Transverse colon (tissue), 4 donors: Measurements from ENCODE around the gene SLC26A6. TPM values are rescaled to one million over a fixed set of nuclear protein-coding genes. Genes with fewer than 3 reads are reported as not detected.

ENCODE experiments used
- DNase-seq: peaks from one replicate; pipeline ENCODE4 v3.0.0-alpha.2; 2019
- H3K27ac ChIP-seq, 4 donors: fragments of 200-600 bp; sonication (generic); 2 replicates each; pipeline ENCODE4 v1.5.1; 2016 to 2018; ENCODE audit warnings: inconsistent platforms in 4 of 4
- H3K27me3 ChIP-seq: fragments of 200-600 bp; sonication (generic); 2 replicates; pipeline ENCODE4 v1.5.1; 2017; ENCODE audit warnings: inconsistent platforms
- H3K36me3 ChIP-seq, 4 donors: fragments of 200-600 bp; sonication (generic); 2 replicates each; pipeline ENCODE4 v1.5.1; 2017 to 2019; ENCODE audit warnings: inconsistent platforms in 4 of 4
- H3K4me1 ChIP-seq, 4 donors: fragments of 200-600 bp; sonication (generic); 2 replicates each; pipeline ENCODE4 v1.5.1; 2017 to 2020; ENCODE audit warnings: inconsistent platforms in 4 of 4
- H3K4me3 ChIP-seq, 4 donors: fragments of 200-600 bp; sonication (generic); 1 replicate in 1 of 4; 2 replicates in 3 of 4; pipeline versions ENCODE4 v1.5.1 to v1.6.1; 2017 to 2019; ENCODE audit warnings: inconsistent platforms in 4 of 4
- H3K9me3 ChIP-seq, 2 donors: fragments of 200-600 bp; sonication (generic); 2 replicates each; pipeline ENCODE4 v1.5.1; 2017 to 2019; ENCODE audit warnings: inconsistent platforms in 2 of 2
- CTCF ChIP-seq, 5 experiments: fragments of 200-600 bp in 3 of 5; fragments of 450-650 bp in 2 of 5; sonication (generic) in 3 of 5; IDR thresholded peaks; 1 replicate in 2 of 5; 2 replicates in 3 of 5; pipeline ENCODE4 v1.5.1; 2016 to 2017; ENCODE audit warnings: antibody characterized with exemption in 5 of 5, inconsistent platforms in 3 of 5, mild to moderate bottlenecking in 2 of 5, moderate library complexity in 1 of 5
- EP300 ChIP-seq: sonication (generic); formaldehyde crosslinking; IDR thresholded peaks from one replicate; pipeline ENCODE4 v1.6.1; 2017; ENCODE audit warnings: antibody characterized with exemption, low read depth
- POLR2A ChIP-seq: fragments of 450-650 bp; IDR thresholded peaks from one replicate; pipeline ENCODE4 v1.6.1; 2016; ENCODE audit warnings: antibody characterized with exemption, mild to moderate bottlenecking, moderate library complexity
- POLR2AphosphoS5 ChIP-seq, 3 donors: sonication (generic); formaldehyde crosslinking; IDR thresholded peaks; one replicate each; pipeline ENCODE4 v1.6.1; 2016; ENCODE audit warnings: antibody characterized with exemption in 3 of 3
- WGBS, 2 donors: methylation state at CpG; one replicate each; pipeline ENCODE4 v1.1.5; 2018; ENCODE audit warnings: low coverage in 1 of 2; 5-methylcytosine and 5-hydroxymethylcytosine counted together
- in situ Hi-C, 4 donors: fragments of 200-750 bp; cut with MboI; loops; one replicate each; pipeline versions ENCODE4 v1.15.0 to v1.15.1; 2017; ENCODE audit warnings: low sequenced_read_pairs in 3 of 4, low pct_ligation_motif_present in 1 of 4, low pct_unique_long_range_greater_than_20kb in 1 of 4
- intact Hi-C: fragments of 100-400 bp; cut with DNase I; formaldehyde crosslinking; loops from one replicate; pipeline ENCODE4 v1.15.1; 2023; ENCODE audit warnings: low total_unique reads
- total RNA-seq, 4 donors: library from RNA; depleted of rRNA; stranded (reverse); fragments of >200 nt; gene quantifications; one replicate each; pipeline ENCODE4 v1.1.0, GENCODE V29; 2016

The SLC26A6 gene
- total RNA-seq, 4 donors from 2014 or later: 134 to 282 (median 193) TPM

- 13% methylated on average over 38 of the region's 67 CpGs; no CpG with 5 or more reads in 1 of the 2 donors for WGBS, 2 donors
- Histone ChIP-seq H3K27me3 (peaks cover 28% of the 10 kb centered on the region), H3K4me3 (peak overlapping the region in 2 of 4 donors; percentile 28 to 44), H3K9me3 (no peaks in the 10 kb centered on the region), H3K27ac (no peak overlapping the region), H3K36me3 (no peaks in the 10 kb centered on the region), H3K4me1 (peaks cover 6 to 28% (median 19%) of the 10 kb centered on the region in 4 donors)
- TF ChIP-seq EP300 (no peak), POLR2A (no peak), POLR2AphosphoS5 (IDR thresholded peaks at IDR 0.05) (no peak), CTCF (IDR thresholded peaks at IDR 0.05) (no peak)
- in situ Hi-C loops: no loop called here
- intact Hi-C loops: no loop called here
- DNase-seq: peak; percentile 69
Measured at GRCh38 chr3:48661501-48662144, 26.4 kb upstream of the SLC26A6 start.

GRCh38 chr3:48660800-48661400 is 25.6 kb upstream of the SLC26A6 start:
- in situ Hi-C loops: no loop called here
- H3K9me3 ChIP-seq: no peaks in the 10 kb centered on the region
- TF ChIP-seq POLR2A (no peak), EP300 (no peak), POLR2AphosphoS5 (IDR thresholded peaks at IDR 0.05) (no peak), CTCF (IDR thresholded peaks at IDR 0.05) (no peak)
- intact Hi-C loops: no loop called here
- H3K36me3 ChIP-seq: no peaks in the 10 kb centered on the region
- H3K4me1 ChIP-seq: peaks cover 6 to 34% (median 22%) of the 10 kb centered on the region in 4 donors
- 81 to 93% methylated on average over 22 to 51 of the region's 61 CpGs for WGBS, 2 donors
- DNase-seq: no peak
- H3K27me3 ChIP-seq: peaks cover 28% of the 10 kb centered on the region
- H3K4me3 ChIP-seq: peak overlapping the region in 1 of 4 donors; percentile 44
- no peak overlapping the region for H3K27ac ChIP-seq

- peak overlapping the region; percentile 66 to 77 (median 68) for H3K27ac ChIP-seq
- H3K4me3 ChIP-seq: peak overlapping the region in 2 of 4 donors; percentile 51 to 64
- 89% methylated on average over 45 of the region's 45 CpGs; no CpG with 5 or more reads in 1 of the 2 donors for WGBS, 2 donors
- H3K36me3 ChIP-seq: no peaks in the 10 kb centered on the region
- intact Hi-C loops (no loop called here), in situ Hi-C loops (no loop called here)
- no peaks in the 10 kb centered on the region for H3K9me3 ChIP-seq
- no peak for DNase-seq
- no peak for TF ChIP-seq POLR2A
- TF ChIP-seq EP300: no peak
- TF ChIP-seq CTCF (IDR thresholded peaks at IDR 0.05): no peak
- TF ChIP-seq POLR2AphosphoS5 (IDR thresholded peaks at IDR 0.05): no peak
- H3K4me1 ChIP-seq: peaks cover 0 to 21% (median 13%) of the 10 kb centered on the region in 4 donors
- H3K27me3 ChIP-seq: peaks cover 5% of the 10 kb centered on the region
Measured at GRCh38 chr3:48656841-48657281, 21.6 kb upstream of the SLC26A6 start.

- DNase-seq: peak; percentile 79
- Histone ChIP-seq H3K9me3 (no peaks in the 10 kb centered on the region), H3K4me3 (peak overlapping the region; percentile 32 to 71 (median 58)), H3K36me3 (no peaks in the 10 kb centered on the region), H3K27ac (peak overlapping the region; percentile 66 to 77 (median 68)), H3K27me3 (peaks cover 2% of the 10 kb centered on the region), H3K4me1 (peaks cover 0 to 16% (median 9%) of the 10 kb centered on the region in 4 donors)
- in situ Hi-C loops: no loop called here
- TF ChIP-seq CTCF (IDR thresholded peaks at IDR 0.05) (peak; percentile 18 to 85 (median 64)), EP300 (no peak)
- intact Hi-C loops: no loop called here
- 0 to 19% methylated on average over 1 to 90 of the region's 94 CpGs for WGBS, 2 donors
Measured at GRCh38 chr3:48656061-48656840, 21.0 kb upstream of the SLC26A6 start.
